DMS153 treated with DMSO at 0.1 percent for 48 hours (cell line): Measurements from ENCODE around the gene CNIH2.
A peak's percentile ranks its signal among the peaks of the same experiment; 100 is the strongest.

Source experiments
- DNase-seq: peaks from one replicate; lab custom pipeline; 2025; ENCODE audit not compliant: unreplicated experiment; lab: John Stamatoyannopoulos, UW

Gene CNIH2

DNA sequence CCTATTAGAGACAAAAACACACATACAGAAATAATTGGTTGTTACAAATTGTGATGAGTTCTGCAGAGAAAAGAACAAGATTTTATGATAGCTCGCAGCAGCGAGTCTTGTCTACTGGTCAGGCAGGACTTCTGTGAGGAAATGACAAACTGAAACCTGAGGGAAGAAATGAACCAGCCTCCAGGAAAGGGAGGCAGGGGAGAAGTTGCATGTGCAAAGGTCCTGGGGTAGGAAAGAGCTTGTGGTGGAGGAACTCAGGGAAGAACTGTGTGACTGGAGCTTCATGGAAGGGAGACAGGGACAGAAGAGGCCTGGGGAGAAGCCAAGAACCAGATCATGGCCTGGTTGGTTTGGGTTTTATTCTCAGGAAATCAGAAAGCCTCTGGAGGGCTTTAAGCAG, 18.8 kb upstream of the CNIH2 start:
- DNase-seq = no peak

DNA sequence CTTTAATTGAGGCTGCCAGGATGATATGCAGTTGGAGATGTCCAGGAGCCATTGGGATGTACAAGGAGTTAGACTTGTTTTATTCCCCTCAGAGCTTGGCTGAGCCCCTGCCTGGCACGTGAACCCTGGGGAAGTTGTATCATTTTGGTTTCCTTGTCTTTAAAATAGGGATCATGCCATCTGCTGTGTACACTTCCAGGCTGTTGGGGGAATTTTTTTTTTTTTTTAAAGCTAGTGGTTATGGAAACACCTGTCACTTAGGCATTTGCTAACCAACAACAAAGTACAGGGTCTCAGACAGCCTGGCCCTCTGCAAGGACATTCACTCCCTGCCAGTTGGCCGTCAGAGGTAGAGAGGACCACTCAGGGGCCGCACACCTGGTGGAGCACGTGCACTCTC, 18.0 kb upstream of the CNIH2 start:
- no peak for DNase-seq

DNA sequence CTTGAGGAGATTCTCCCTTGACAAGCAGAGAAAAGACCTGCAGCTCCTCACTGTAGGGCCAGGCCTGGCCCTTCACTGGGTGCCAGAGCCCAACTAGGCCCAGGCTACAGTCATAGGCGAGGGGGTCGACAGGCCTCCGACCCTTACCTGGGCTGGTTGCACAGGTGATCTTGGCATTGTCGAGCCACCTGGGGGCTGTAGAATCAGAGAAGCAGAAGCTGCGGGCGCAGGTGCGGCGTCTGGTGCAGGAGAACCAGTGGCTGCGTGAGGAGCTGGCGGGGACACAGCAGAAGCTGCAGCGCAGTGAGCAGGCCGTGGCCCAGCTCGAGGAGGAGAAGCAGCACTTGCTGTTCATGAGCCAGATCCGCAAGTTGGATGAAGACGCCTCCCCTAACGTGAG, 16.4 kb upstream of the CNIH2 start:
- no peak for DNase-seq

DNA sequence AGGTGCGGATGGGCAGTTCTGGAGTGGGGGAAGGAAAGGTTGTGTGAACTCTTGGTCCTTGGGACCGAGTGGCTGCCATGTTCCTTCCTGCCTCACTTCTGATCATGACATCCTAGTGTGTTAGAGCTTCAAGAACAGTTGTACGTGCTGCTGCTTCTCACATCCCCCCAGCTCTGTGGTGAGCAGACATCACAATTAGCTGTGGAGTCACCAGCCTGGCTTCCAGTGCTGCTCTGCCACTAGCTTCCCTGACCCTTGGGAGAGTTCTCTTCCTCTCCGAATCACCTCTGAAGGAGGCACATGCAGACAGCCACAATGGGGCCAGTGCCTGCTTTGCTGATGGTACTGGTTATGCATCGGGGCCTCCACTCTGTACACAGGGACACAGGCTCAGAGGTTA, 15.8 kb upstream of the CNIH2 start:
- DNase-seq = no peak

DNA sequence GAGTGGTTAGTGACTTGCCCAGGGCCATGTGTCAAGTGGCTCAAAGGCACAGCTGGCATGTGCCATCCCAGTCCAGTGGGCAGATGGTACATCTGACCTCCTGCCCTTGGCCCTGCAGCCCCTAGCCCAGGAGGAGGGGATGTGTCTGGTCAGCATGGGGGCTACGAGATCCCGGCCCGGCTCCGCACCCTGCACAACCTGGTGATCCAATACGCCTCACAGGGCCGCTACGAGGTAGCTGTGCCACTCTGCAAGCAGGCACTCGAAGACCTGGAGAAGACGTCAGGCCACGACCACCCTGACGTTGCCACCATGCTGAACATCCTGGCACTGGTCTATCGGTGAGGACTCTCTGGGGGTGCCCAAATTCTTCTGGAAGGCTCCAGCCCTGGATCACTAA, 15.3 kb upstream of the CNIH2 start:
- DNase-seq = no peak

DNA sequence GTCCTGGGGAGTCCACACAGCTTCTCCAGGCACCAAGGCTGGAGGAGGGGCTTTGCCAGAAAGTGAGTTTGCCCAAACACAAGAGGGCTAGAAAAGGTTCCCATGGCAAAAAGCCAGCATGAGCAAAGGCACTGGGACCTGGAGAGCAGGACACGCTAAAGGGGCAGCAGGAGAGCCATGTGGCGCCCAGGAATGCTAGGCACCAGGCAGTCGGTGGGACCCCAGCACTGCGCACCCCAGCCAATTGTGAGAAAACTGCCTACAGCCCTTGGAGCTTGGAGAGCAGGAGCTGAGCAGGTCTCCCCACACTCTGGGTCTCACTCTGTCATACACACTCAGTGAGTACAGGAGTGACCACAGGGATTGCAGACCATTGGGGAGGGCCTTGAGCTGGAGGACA, 14.7 kb upstream of the CNIH2 start:
- DNase-seq = no peak

DNA sequence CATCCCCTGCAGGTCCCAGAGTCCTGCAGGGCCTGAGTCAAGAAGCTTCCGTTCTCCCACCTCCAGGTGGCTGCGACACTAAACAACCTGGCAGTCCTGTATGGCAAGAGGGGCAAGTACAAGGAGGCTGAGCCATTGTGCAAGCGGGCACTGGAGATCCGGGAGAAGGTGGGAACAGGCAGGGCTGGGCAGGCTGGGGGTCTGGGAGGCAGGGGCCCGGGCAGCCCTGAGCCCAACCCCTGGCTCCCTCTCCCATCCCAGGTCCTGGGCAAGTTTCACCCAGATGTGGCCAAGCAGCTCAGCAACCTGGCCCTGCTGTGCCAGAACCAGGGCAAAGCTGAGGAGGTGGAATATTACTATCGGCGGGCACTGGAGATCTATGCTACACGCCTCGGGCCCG, 14.2 kb upstream of the CNIH2 start:
- no peak for DNase-seq

DNA sequence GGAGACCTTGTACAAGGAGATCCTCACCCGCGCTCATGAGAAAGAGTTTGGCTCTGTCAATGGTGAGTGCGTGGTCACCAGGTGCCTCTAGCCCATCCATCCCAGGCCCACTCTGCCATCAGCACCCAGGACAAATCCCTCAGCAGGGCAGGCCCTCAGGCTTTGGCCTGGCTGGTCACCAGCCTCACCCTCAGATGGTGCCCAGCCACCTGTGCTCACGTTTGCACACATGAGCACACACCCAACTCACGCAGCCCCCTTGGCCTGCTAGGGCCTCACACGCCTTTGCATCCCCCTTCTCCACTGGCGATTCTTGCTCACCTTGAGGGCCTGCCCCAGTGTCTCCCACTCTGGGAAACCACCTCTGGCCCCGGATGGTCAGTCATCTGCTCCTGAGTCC, 13.6 kb upstream of the CNIH2 start:
- DNase-seq = no peak

DNA sequence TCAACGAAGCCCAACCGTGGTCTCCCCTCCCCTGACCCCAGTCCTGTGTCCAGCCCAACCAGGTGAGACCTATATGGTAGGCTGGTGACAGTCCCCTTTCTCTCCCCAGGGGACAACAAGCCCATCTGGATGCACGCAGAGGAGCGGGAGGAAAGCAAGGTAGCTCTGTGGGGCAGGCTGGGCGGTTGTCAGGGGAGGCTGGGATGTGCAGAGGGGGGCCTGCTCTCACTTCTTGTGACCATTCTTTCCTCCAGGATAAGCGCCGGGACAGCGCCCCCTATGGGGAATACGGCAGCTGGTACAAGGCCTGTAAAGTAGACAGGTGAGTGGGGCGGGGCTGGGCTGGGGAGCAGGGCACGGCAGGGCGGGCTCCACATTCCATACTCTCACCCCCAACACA, 13.1 kb upstream of the CNIH2 start:
- no peak for DNase-seq

DNA sequence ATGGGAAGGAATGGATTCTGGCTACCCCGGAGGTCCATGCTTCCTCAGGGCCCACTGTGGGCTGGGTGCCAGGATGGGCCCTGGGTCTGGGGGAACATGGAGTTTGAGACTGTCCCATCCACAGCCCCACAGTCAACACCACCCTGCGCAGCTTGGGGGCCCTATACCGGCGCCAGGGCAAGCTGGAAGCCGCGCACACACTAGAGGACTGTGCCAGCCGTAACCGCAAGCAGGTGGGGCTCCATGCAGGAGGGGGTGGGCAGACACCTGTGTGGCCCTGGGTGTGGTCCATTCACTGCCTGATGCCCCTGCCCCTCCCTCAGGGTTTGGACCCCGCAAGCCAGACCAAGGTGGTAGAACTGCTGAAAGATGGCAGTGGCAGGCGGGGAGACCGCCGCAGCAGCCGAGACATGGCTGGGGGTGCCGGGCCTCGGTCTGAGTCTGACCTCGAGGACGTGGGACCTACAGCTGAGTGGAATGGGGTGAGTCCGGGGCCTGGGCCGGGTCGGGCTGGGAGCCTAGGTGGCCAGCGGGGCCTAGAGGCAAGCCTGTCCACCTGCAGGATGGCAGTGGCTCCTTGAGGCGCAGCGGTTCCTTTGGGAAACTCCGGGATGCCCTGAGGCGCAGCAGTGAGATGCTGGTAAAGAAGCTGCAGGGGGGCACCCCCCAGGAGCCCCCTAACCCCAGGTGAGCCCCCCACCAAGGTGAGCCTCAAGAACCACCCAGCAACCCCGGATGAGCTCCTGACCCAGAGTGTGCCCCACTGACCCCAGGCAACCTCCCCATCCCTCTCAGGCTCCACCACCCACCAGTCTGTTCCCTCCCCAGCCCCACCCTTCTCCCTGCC, 12.2 kb upstream of the CNIH2 start:
- DNase-seq = no peak

DNA sequence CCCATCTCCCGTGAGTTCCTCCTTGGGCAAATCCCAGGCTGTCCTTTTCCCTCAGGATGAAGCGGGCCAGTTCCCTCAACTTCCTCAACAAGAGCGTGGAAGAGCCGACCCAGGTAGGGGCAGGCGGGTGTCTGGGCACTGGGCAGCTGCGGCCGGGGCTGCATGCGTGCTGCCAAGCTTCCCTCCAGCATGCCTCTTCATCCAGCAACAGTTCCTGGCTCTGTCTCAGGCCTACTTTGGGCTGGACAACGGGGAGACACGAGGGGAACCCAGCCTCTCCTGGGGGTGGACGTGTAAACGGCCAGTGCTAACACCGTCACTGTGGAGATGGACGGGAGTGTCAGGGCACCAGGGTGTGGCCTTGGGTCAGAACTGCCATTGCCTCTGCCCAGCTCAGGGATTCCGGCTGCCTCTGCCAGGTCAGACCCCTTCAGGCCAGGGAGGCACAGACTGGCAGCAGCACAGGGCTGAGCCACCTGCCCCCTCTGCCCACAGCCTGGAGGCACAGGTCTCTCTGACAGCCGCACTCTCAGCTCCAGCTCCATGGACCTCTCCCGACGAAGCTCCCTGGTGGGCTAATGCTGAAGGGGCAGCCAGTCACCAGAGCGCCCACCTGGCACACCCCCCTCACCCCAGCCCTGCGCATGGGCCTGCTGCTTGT, 11.5 kb upstream of the CNIH2 start:
- DNase-seq = no peak

DNA sequence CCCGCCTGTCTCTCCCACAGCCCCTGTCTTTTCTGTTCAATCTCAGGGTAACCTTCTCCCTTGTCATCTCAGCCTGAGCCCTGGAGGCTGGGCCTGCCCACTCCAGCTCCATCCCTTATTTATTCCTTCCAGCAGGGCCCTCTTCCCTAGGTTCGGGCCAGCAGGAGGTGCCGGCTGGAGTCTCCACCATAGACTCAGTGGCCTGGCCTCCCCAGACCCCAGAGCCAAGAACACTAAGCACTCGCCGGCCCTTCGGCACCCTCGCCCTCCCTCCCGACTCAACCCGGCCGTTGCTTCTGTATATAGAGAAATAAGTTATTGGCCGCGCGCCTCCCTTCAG, 11.0 kb upstream of the CNIH2 start:
- DNase-seq = no peak

DNA sequence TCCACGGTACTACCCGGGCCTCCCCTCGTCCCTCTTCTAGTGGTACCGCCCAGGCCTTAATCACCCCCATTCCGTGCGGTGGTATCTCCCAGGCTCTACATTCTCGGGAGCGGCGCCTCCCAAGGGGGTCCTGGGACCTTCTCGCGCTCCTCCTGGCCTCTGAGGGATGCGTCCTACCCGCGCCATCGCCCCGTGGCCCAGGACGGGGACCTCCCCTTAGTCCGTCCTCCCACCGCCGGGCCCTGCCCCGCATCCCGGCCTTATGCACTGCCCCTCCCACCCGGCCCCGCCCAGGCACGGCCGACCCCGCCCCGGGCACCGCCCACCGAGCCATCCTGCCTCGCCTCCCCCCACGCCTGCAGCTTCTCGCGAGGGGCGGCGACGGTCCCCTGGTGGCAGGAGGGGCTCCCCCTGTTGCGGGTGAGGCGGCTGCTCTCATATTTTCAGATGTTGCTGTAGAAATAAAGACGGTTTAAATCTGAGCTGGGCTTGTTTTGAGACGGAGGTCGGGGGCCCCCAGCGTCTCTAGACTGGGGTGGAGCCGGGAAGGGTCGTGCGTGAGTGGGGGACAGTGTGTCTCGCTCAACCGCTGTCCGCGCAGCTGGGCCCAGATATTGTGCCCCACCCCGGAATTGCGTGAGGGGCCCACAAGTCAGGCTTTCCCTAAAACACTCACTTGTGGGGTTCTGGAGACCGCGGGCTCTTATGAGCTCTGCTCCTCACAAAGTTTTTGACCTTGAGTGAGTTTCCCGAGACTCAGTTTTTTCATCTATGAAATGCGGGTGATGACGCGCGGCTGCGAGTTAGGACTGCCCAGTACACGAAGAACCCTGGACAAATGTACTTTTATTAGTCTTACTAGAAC, 10.4 kb upstream of the CNIH2 start:
- peak; percentile 44 for DNase-seq

DNA sequence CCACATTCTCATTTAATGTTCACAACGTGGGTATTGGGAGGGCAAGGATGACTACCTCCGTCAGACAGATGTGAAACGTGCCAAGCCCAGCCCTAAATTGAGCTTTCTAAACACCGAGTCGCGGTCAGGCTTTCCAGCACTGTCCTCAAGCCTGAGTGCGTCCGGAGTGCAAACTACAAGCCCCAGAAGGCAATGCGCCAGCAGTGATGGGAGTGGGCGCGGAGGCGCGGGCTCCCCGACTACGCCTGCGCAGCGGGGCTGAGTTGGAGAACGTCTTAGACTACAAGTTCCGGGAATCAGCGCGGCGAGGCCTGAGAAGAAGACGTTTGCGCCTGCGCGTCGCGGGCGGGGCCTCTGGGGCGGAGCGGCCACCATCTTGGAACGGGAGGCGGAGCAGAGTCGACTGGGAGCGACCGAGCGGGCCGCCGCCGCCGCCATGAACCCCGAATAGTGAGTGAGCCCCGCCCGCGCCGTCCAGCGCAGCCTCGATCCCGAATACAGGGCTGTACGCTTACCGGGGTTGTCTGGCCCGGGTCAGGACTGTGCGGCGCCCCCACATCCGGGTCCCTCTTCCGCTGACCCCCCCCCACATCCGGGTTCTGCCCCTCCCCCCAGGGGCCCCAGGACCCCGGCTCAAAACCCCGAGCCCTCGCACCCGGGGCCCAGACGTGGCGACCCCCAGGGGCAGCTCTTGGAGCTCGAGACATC, 9.6 kb upstream of the CNIH2 start, which contains the start of gene RAB1B:
Gene RAB1B (plus strand): TSS at position 396 of the 708 bp plus-strand sequence. CDS start 41 bp downstream, at position 437.
- peak; percentile 97 for DNase-seq

DNA sequence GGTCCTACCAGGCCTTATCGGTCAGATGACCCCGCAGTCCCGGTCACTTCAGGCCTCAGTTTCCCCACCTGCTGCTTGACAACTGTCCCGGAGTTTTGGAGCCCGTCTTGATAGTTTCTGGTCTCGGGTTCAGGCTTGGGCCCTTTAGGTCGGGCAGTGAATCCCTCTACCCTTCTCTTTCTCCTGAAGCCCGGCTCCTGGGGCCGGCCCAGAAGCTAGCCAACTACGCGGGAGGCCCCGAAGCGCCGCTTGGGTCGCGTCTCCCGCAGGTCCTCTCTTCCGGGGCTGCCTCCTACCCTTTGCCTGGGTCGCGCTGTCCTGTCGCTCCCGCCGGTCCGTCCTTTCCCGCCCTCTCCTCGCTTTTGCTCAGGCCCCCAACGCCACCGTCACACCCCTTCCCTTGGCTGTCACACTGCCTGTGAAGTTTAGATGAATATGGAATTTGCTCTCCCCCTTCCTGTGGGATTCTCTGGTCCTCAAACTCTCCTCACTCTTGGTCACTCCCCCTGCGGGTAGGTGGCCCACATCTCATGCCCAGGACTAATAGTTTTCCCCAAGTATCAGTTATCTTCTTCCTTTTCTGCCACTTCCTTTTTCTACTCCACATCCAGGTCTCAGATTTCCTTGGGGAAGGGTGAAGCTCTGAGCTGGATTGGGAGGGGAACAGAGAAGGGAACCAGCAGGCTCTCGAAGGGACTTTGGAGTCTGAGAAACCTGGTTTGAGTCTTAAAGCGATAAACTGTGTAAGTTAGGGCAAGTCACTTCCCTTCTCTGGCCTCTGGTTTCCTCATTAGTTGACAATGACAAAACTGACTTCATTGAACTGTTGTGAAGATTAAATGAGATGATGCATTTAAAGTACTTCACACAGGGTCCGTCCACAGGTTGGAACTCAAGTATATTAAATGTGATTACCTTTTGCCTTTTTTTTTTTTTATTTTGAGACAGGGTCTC, 8.7 kb upstream of the CNIH2 start:
- DNase-seq = no peak

DNA sequence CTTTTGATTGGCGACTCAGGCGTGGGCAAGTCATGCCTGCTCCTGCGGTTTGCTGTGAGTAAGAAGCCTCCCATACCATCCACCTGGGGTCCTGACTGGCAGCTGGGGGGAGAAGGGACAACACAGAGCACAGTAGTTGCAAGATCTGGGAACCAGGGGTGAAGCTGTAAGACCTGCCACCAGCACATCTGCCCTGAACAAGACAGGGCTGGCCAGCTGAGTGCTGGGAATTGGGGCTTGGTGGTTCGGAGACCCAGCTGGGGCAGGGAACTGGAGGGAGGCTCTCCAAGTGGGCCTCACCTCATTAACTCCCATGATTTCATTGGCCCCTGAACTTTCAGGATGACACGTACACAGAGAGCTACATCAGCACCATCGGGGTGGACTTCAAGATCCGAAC, 6.2 kb upstream of the CNIH2 start:
- no peak for DNase-seq

DNA sequence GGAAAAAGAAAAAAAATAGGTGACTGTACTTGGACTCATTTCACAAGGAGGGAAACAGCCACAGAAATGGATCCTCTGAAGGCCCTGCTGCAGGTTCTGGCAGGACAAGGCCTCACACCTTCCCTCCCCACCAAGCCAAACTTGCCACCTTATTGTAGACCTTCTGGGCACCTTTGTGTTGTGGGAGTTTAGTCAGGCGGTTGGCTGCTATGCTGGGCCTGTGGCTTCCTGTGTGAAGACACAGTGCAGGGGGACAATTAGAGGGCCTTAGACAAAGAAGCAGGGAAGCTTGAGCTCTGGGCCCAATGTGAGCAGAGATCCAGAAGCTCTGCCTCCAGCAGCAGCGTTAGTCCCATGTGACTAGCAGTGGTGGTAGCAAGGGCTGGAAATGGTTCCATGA, 5.4 kb upstream of the CNIH2 start:
- no peak for DNase-seq

DNA sequence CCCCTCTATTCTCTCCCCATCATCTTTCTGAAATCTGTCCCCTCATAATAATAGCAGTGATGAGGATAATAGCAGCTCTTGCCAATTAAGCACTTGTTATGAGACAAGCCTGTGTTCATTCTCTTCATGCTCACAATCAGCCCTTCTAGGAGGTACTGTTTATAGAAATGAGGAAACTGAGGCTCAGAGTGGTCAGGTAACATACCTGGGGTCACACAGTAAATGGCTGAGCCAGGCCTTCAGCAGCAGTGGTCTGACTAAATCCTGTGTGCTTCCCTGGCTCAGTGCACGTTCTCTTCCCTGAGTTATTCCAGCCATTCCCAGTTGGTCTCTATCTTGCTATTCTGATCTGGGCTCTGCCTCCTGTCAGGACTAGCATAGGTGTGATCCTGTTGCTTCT, 3.8 kb upstream of the CNIH2 start:
- DNase-seq = no peak

DNA sequence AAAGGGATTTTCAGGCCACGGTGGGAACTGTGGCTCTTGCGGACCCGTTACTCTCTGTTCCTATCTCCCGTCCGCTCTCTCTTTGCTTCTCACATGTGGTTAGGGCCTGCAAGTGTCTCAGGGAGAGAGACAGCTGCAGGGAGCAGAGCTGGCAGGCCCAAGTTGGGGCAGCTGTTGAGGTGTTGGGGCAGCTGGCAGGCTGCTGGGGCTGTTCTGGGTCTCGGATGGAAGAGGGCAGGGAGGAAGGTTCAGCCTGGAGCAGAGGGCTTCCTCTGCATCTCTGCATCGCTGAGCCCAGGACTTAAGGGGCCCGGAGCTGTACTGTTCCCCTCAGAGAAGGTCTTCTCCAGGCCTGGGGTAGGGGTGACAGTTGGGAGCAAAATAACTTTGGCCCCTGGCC, 2.6 kb upstream of the CNIH2 start:
- no peak for DNase-seq

DNA sequence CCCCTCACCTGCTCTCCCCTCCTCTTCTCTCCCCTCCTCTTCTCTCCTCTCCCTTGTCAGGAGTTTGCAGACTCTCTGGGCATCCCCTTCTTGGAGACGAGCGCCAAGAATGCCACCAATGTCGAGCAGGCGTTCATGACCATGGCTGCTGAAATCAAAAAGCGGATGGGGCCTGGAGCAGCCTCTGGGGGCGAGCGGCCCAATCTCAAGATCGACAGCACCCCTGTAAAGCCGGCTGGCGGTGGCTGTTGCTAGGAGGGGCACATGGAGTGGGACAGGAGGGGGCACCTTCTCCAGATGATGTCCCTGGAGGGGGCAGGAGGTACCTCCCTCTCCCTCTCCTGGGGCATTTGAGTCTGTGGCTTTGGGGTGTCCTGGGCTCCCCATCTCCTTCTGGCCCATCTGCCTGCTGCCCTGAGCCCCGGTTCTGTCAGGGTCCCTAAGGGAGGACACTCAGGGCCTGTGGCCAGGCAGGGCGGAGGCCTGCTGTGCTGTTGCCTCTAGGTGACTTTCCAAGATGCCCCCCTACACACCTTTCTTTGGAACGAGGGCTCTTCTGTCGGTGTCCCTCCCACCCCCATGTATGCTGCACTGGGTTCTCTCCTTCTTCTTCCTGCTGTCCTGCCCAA, 1.9 kb upstream of the CNIH2 start:
- DNase-seq = no peak
